HEK293 (cell line): ENCODE data around the gene FNDC5.

Experiments
- CTCF ChIA-PET: fragments of 350-600 bp; formaldehyde crosslinking; extraction: SDS; loops from one replicate; lab custom pipeline; 2021; ENCODE audit warnings: antibody characterized with exemption; lab: Yijun Ruan, JAX
- POLR2A ChIA-PET: fragments of 300-600 bp; formaldehyde crosslinking; extraction: SDS; loops from one replicate; lab custom pipeline; 2020; ENCODE audit warnings: antibody characterized with exemption, inconsistent platforms; lab: Yijun Ruan, JAX
- H3K27ac ChIP-seq: fragments of 200-500 bp; sonication (Bioruptor generic); 2 replicates; pipeline ENCODE4 v1.5.1; 2014; ENCODE audit warnings: low read depth, low read length, control low read depth, inconsistent platforms; ENCODE audit errors: extremely low read depth
- H3K36me3 ChIP-seq, 2 experiments: fragments of 200-500 bp in 1 of 2; sonication (Bioruptor generic) in 1 of 2; 1 replicate in 1 of 2; 2 replicates in 1 of 2; pipeline ENCODE4 v1.5.1; 2014 to 2017; ENCODE audit warnings: inconsistent platforms in 2 of 2, low read length in 2 of 2; ENCODE audit not compliant: control insufficient read depth in 2 of 2, insufficient read depth in 1 of 2
- H3K4me1 ChIP-seq: fragments of 200-500 bp; sonication (Bioruptor generic); 2 replicates; pipeline ENCODE4 v1.5.1; 2014; ENCODE audit warnings: mild to moderate bottlenecking, low read length, inconsistent platforms; ENCODE audit not compliant: control insufficient read depth, insufficient read depth
- H3K4me3 ChIP-seq: 2 replicates; pipeline ENCODE4 v1.5.1; 2011; ENCODE audit warnings: low read depth, mild to moderate bottlenecking, control low read depth, low read length, moderate library complexity
- H3K9me3 ChIP-seq: fragments of 200-500 bp; sonication (Bioruptor generic); 2 replicates; pipeline ENCODE4 v1.5.1; 2014; ENCODE audit warnings: low read depth, low read length, inconsistent platforms; ENCODE audit not compliant: control insufficient read depth, insufficient read depth
- EGR2 ChIP-seq: fragments of 450-650 bp; formaldehyde crosslinking; IDR thresholded peaks from 2 replicates; pipeline ENCODE4 v1.5.1; 2016; ENCODE audit warnings: low read depth, missing biosample characterization, missing genetic modification characterization
- GFI1B ChIP-seq: fragments of 450-650 bp; formaldehyde crosslinking; IDR thresholded peaks from 2 replicates; pipeline ENCODE4 v1.5.1; 2016; ENCODE audit warnings: missing biosample characterization, missing genetic modification characterization
- GLIS2 ChIP-seq: fragments of 450-650 bp; formaldehyde crosslinking; IDR thresholded peaks from 2 replicates; pipeline ENCODE4 v1.5.1; 2016; ENCODE audit warnings: missing biosample characterization, missing genetic modification characterization
- HOXA7 ChIP-seq: sonication (generic); formaldehyde crosslinking; IDR thresholded peaks from 2 replicates; pipeline ENCODE4 v1.8.1; 2022; ENCODE audit warnings: missing genetic modification reagents, borderline replicate concordance
- INSM2 ChIP-seq: fragments of 450-650 bp; formaldehyde crosslinking; IDR thresholded peaks from 2 replicates; pipeline ENCODE4 v1.5.1; 2016; ENCODE audit warnings: missing biosample characterization, missing genetic modification characterization
- KLF16 ChIP-seq: fragments of 450-650 bp; formaldehyde crosslinking; IDR thresholded peaks from 2 replicates; pipeline ENCODE4 v1.5.1; 2017; ENCODE audit warnings: missing biosample characterization, missing genetic modification characterization
- KLF9 ChIP-seq: fragments of 450-650 bp; formaldehyde crosslinking; IDR thresholded peaks from 2 replicates; pipeline ENCODE4 v1.5.1; 2016; ENCODE audit warnings: missing biosample characterization, missing genetic modification characterization, low read depth
- PRDM1 ChIP-seq: fragments of 450-650 bp; formaldehyde crosslinking; IDR thresholded peaks from 2 replicates; pipeline ENCODE4; 2016; ENCODE audit warnings: missing biosample characterization, missing genetic modification characterization
- SP2 ChIP-seq: fragments of 450-650 bp; formaldehyde crosslinking; IDR thresholded peaks from 2 replicates; pipeline ENCODE4 v1.5.1; 2016; ENCODE audit warnings: missing biosample characterization, missing genetic modification characterization
- SP7 ChIP-seq: fragments of 450-650 bp; formaldehyde crosslinking; IDR thresholded peaks from 2 replicates; pipeline ENCODE4 v1.5.1; 2016; ENCODE audit warnings: missing biosample characterization, missing genetic modification characterization
- ZBTB20 ChIP-seq: fragments of 450-650 bp; formaldehyde crosslinking; IDR thresholded peaks from 2 replicates; pipeline ENCODE4 v1.5.1; 2016; ENCODE audit warnings: missing biosample characterization, missing genetic modification characterization
- ZBTB26 ChIP-seq: fragments of 450-650 bp; formaldehyde crosslinking; optimal IDR thresholded peaks from 2 replicates; pipeline ENCODE3; 2016; ENCODE audit warnings: missing biosample characterization, mild to moderate bottlenecking, missing genetic modification characterization
- ZBTB8A ChIP-seq: fragments of 450-650 bp; formaldehyde crosslinking; IDR thresholded peaks from 2 replicates; pipeline ENCODE4 v1.5.1; 2016; ENCODE audit warnings: missing biosample characterization, missing genetic modification characterization
- ZEB2 ChIP-seq: fragments of 450-650 bp; formaldehyde crosslinking; IDR thresholded peaks from 2 replicates; pipeline ENCODE4 v1.5.1; 2016; ENCODE audit warnings: missing biosample characterization, missing genetic modification characterization
- ZFHX2 ChIP-seq: fragments of 450-650 bp; formaldehyde crosslinking; conservative IDR thresholded peaks from 2 replicates; pipeline ENCODE4 v1.5.1; 2016; ENCODE audit warnings: missing biosample characterization, missing genetic modification characterization
- ZIC2 ChIP-seq: fragments of 450-650 bp; formaldehyde crosslinking; IDR thresholded peaks from 2 replicates; pipeline ENCODE4 v1.5.1; 2016; ENCODE audit warnings: missing biosample characterization, missing genetic modification characterization
- ZNF133 ChIP-seq: fragments of 450-650 bp; formaldehyde crosslinking; IDR thresholded peaks from 2 replicates; pipeline ENCODE4 v1.5.1; 2016; ENCODE audit warnings: missing biosample characterization, missing genetic modification characterization
- ZNF292 ChIP-seq: fragments of 450-650 bp; formaldehyde crosslinking; IDR thresholded peaks from 2 replicates; pipeline ENCODE4 v1.5.1; 2016; ENCODE audit warnings: low read depth, missing biosample characterization, missing genetic modification characterization, borderline replicate concordance
- ZNF341 ChIP-seq: fragments of 450-650 bp; formaldehyde crosslinking; IDR thresholded peaks from 2 replicates; pipeline ENCODE4; 2016; ENCODE audit warnings: low read depth, missing biosample characterization, missing genetic modification characterization
- ZNF561 ChIP-seq: fragments of 450-650 bp; IDR thresholded peaks from 2 replicates; pipeline ENCODE4 v1.5.1; 2018; ENCODE audit warnings: missing biosample characterization, missing genetic modification characterization, borderline replicate concordance
- ZNF600 ChIP-seq: fragments of 450-650 bp; formaldehyde crosslinking; IDR thresholded peaks from 2 replicates; pipeline ENCODE4 v1.5.1; 2016; ENCODE audit warnings: missing biosample characterization, missing genetic modification characterization
- TF ChIP-seq, protein P1 (sequence below): fragments of 450-650 bp; formaldehyde crosslinking; IDR thresholded peaks from 2 replicates; pipeline ENCODE4 v1.5.1; 2017; ENCODE audit warnings: missing biosample characterization, missing genetic modification characterization

FNDC5 gene

DNA sequence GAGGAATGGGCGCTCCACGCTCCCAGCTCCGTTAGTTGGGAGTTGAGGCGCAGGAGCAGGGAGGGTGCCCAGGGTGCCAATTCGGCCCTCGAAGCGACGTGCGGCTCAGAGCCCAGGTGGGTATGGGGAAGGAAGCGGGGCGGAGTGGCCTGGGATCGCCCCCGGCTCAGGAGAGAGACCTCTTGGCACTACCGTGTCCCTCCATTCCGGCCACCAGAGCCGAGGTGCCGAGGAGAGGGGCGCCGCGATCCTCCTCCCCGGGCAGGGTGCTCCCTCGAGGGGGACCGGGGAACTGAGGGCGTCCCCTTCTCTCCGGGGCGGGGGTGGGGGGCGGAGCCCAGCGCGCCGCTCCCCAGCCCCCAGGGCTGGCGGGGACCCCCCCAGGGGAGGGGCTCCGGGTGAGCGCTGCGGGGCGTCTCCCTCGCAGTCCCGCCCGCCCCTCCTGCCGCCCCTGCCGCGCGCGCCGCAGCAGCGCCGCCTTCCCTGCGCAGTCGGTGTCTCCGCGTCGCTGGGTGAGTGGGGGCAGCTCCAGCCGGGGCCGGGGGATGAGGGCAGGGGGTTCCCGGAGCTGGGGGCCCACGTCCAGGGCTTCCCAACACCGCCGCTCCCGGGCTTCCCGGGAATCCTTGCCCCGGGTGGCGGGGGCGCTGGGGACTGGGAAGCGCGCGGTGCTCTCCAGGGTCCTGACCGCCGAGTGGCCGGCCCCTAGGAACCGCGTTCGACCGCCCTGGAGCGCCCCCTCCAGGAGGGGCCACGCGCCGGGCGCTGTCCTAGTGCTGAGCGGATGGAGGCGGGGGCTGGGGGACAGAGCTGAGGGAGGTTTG lies 15.5 kb upstream of the FNDC5 start, which contains the start of gene HPCA (continued):
- TF ChIP-seq GFI1B (tag by site-specific recombination) (no peak), ZNF341 (0 out of 2 replicates have a peak, but pooled peaks have one; percentile 54), ZIC2 (tag by site-specific recombination) (peak; percentile 84), PRDM1 (tag by site-specific recombination) (no peak), ZBTB20 (tag by site-specific recombination) (peak; percentile 51; the same call in 1 of the 2 replicates), SP7 (peak; percentile 54; the same call in 1 of the 2 replicates), ZNF561 (tag by site-specific recombination) (0 out of 2 replicates have a peak, but pooled peaks have one; percentile 21), ZEB2 (peak; percentile 53; the same call in 1 of the 2 replicates), ZNF292 (tag by site-specific recombination) (no peak), SP2 (tag by site-specific recombination) (peak; percentile 21; the same call in 1 of the 2 replicates), KLF16 (peak; percentile 81), INSM2 (tag by site-specific recombination) (0 out of 2 replicates have a peak, but pooled peaks have one; percentile 27), ZBTB8A (tag by site-specific recombination) (peak; percentile 45; the same call in 1 of the 2 replicates), HOXA7 (no peak), ZBTB26 (peak; percentile 84), GLIS2 (tag by site-specific recombination) (peak; percentile 81)

DNA sequence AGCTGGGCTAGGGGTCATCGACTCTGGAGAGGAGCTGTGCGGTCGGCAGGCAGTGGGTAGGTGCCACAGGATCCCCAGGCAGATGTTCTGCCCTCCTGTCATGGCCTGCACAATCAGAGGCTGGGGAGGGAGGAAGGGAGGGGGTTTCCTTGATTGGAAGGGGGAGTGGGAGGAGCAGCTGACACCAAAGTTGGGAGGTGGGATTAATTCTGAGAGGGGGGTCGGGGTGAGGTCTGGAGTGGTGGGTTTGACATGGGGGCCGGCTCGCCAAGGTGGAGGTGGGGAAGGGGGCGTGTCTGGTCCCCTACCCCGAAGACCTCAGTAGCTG lies 14.9 kb upstream of the FNDC5 start:
- no peaks in the 10 kb centered on the region for H3K36me3 ChIP-seq
- no peak overlapping the region for H3K27ac ChIP-seq
- CTCF ChIA-PET = interaction anchor here (0.6 to 3.3 kb wide), 5 partner anchors 8 to 237 kb away, joined by 3 to 22 read pairs (median 7); no protein-coding TSS in a partner anchor
- no peaks in the 10 kb centered on the region for H3K9me3 ChIP-seq
- peak; percentile 71 for TF ChIP-seq KLF9 (tag by site-specific recombination)
- TF ChIP-seq, protein P1, sequence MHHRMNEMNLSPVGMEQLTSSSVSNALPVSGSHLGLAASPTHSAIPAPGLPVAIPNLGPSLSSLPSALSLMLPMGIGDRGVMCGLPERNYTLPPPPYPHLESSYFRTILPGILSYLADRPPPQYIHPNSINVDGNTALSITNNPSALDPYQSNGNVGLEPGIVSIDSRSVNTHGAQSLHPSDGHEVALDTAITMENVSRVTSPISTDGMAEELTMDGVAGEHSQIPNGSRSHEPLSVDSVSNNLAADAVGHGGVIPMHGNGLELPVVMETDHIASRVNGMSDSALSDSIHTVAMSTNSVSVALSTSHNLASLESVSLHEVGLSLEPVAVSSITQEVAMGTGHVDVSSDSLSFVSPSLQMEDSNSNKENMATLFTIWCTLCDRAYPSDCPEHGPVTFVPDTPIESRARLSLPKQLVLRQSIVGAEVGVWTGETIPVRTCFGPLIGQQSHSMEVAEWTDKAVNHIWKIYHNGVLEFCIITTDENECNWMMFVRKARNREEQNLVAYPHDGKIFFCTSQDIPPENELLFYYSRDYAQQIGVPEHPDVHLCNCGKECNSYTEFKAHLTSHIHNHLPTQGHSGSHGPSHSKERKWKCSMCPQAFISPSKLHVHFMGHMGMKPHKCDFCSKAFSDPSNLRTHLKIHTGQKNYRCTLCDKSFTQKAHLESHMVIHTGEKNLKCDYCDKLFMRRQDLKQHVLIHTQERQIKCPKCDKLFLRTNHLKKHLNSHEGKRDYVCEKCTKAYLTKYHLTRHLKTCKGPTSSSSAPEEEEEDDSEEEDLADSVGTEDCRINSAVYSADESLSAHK (tag by site-specific recombination) = no peak
- no peak for TF ChIP-seq ZNF133 (tag by site-specific recombination)
- TF ChIP-seq EGR2 (tag by site-specific recombination) = 0 out of 2 replicates have a peak, but pooled peaks have one; percentile 7
- peak; percentile 16; the same call in 1 of the 2 replicates for TF ChIP-seq SP2 (tag by site-specific recombination)
- 0 out of 2 replicates have a peak, but pooled peaks have one; percentile 19 for TF ChIP-seq ZFHX2 (tag by site-specific recombination)
- 0 out of 2 replicates have a peak, but pooled peaks have one; percentile 16 for TF ChIP-seq ZNF600 (tag by site-specific recombination)
- POLR2A ChIA-PET = interaction anchor here (0.6 kb wide), 1 partner anchor 323 kb away, joined by 3 read pairs; no protein-coding TSS in a partner anchor
- no peak overlapping the region for H3K4me3 ChIP-seq
- H3K4me1 ChIP-seq = no peaks in the 10 kb centered on the region
